Effector memory CD8-positive, alpha-beta T cell (primary cell): ENCODE measurements around the gene PLEKHG7.
A peak's percentile ranks its signal among the peaks of the same experiment; 100 is the strongest.

Experiments used
- ATAC-seq: fragments of 150-1000 bp; cut with Tn5 transposase; replicated peaks from 2 replicates; pipeline ENCODE4 v1.10.0; 2021; ENCODE audit warnings: mild to moderate bottlenecking, moderate library complexity
- DNase-seq, 3 experiments: peaks; one replicate each; pipeline ENCODE4 v3.0.0; 2021
- H3K27ac Mint-ChIP-seq, 2 donors: one replicate each; pipeline ENCODE4 v1.8.0; 2022; ENCODE audit warnings: mild to moderate bottlenecking in 2 of 2, mixed read lengths in 2 of 2, moderate library complexity in 2 of 2
- H3K27me3 Mint-ChIP-seq, 2 donors: one replicate each; pipeline ENCODE4 v1.8.0; 2022; ENCODE audit warnings: mixed read lengths in 2 of 2
- H3K36me3 Mint-ChIP-seq: one replicate; pipeline ENCODE4 v1.8.0; 2022; ENCODE audit warnings: mild to moderate bottlenecking, moderate library complexity, mixed read lengths; ENCODE audit not compliant: insufficient read depth
- H3K4me1 Mint-ChIP-seq, 2 donors: one replicate each; pipeline ENCODE4 v1.8.0; 2022; ENCODE audit warnings: low read depth in 2 of 2, mixed read lengths in 2 of 2
- H3K4me3 Mint-ChIP-seq, 2 donors: one replicate each; pipeline ENCODE4 v1.8.0; 2022; ENCODE audit warnings: mild to moderate bottlenecking in 2 of 2, mixed read lengths in 2 of 2, moderate library complexity in 2 of 2
- H3K9me3 Mint-ChIP-seq, 2 donors: one replicate each; pipeline ENCODE4 v1.8.0; 2022; ENCODE audit warnings: mixed read lengths in 2 of 2

Gene PLEKHG7

DNA sequence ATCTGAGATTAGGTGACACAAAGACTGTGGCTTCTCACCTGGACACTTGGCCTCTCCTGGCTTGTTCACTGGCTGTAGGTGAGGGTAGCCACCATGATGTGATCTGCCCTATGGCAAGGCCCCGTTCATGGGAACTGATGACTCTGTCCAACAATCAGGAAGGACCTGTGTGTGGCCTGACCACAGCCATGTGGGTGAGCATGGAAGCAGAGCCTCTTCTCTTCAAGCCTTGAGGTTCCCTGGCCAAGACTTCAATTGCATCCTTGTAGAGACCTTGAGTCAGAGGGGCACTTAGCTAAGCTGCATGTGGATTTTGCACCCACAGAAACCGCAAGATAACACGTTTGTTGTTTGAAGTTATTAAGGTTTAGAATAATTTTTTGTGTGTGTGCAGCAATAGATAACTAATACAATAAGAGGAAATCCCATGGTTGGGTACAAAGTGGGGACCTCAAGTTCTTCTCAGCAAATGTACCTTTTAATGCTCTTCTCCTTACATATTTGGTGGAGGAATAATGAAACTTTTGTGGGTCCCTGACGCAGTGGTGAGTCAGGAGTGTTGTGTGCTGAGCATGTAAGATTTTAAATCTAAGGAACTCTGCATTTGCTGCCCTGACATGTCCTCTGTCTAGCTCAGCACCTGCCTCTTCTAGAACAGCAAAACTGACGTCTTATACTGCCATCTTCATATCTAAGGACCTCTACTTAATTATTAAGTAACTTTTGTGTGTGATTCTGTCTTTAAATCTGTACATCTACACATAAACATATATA, 27.5 kb upstream of the PLEKHG7 start:
- Mint-ChIP-seq H3K4me1 (peaks cover 3 to 5% of the 10 kb centered on the region in 2 donors), H3K9me3 (no peaks in the 10 kb centered on the region), H3K4me3 (no peak overlapping the region), H3K27ac (no peak overlapping the region), H3K36me3 (no peaks in the 10 kb centered on the region), H3K27me3 (peaks cover 0 to 8% of the 10 kb centered on the region in 2 donors)
- no peak for DNase-seq
- ATAC-seq, result peak; percentile 42

DNA sequence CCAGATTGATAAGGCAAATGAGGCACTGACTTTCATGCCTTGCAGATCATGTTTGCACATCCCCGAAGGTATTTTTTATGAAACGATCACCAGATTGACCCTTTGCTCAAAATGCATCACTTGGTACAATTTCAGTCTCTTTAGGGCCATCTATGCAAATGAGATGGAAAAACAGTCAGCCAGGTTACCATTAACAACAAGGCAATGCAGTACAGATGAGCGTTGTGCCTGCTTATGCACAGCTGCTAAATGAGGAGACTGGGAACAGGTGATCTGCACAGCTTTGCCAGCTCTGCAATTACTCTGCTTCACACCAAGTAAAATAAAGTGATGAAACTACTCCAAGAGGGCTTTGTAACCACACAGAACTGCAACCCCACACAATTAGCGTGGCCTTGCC, 26.1 kb upstream of the PLEKHG7 start:
- no peak overlapping the region for H3K27ac Mint-ChIP-seq
- DNase-seq (no peak), ATAC-seq (no peak)
- peaks cover 0 to 8% of the 10 kb centered on the region in 2 donors for H3K27me3 Mint-ChIP-seq
- peaks cover 3 to 5% of the 10 kb centered on the region in 2 donors for H3K4me1 Mint-ChIP-seq
- H3K4me3 Mint-ChIP-seq, result no peak overlapping the region
- no peaks in the 10 kb centered on the region for H3K9me3 Mint-ChIP-seq
- no peaks in the 10 kb centered on the region for H3K36me3 Mint-ChIP-seq

GRCh38 chr12:92690601-92691000, 12.2 kb upstream of the PLEKHG7 start:
- Mint-ChIP-seq H3K27me3 (peaks cover 16 to 23% of the 10 kb centered on the region in 2 donors), H3K9me3 (no peaks in the 10 kb centered on the region), H3K4me3 (no peak overlapping the region), H3K36me3 (no peaks in the 10 kb centered on the region), H3K27ac (no peak overlapping the region), H3K4me1 (no peaks in the 10 kb centered on the region)
- ATAC-seq, result no peak
- no peak for DNase-seq

DNA sequence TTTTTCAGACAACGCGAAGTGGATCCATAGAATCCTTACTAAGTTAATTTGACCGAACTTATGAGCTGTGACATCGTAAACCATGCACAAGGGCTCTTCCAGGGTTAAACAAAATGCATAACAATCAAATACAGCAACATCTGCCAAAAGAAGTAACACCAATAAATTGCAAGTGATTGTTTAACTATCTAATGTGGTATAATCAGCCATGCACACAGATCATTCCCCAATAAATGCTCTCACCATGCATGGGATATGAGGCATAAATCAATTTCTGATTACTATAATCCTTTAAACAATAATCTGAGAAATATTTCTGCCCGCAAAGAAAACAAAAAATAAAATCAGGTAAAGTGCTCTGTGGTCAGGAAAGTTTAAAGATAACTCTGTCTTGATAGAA, 7.7 kb upstream of the PLEKHG7 start:
- Mint-ChIP-seq H3K36me3 (no peaks in the 10 kb centered on the region), H3K27me3 (peaks cover 0 to 6% of the 10 kb centered on the region in 2 donors), H3K4me1 (no peaks in the 10 kb centered on the region), H3K4me3 (no peak overlapping the region), H3K27ac (no peak overlapping the region), H3K9me3 (peaks cover 0 to 4% of the 10 kb centered on the region in 2 donors)
- DNase-seq, result no peak
- no peak for ATAC-seq

- H3K4me3 Mint-ChIP-seq, result no peak overlapping the region
- ATAC-seq (no peak), DNase-seq (no peak)
- peaks cover 0 to 4% of the 10 kb centered on the region in 2 donors for H3K9me3 Mint-ChIP-seq
- no peak overlapping the region for H3K27ac Mint-ChIP-seq
- H3K36me3 Mint-ChIP-seq, result no peaks in the 10 kb centered on the region
- H3K27me3 Mint-ChIP-seq, result peaks cover 0 to 6% of the 10 kb centered on the region in 2 donors
- no peaks in the 10 kb centered on the region for H3K4me1 Mint-ChIP-seq
Observed at GRCh38 chr12:92695577-92695976, 7.2 kb upstream of the PLEKHG7 start.

DNA sequence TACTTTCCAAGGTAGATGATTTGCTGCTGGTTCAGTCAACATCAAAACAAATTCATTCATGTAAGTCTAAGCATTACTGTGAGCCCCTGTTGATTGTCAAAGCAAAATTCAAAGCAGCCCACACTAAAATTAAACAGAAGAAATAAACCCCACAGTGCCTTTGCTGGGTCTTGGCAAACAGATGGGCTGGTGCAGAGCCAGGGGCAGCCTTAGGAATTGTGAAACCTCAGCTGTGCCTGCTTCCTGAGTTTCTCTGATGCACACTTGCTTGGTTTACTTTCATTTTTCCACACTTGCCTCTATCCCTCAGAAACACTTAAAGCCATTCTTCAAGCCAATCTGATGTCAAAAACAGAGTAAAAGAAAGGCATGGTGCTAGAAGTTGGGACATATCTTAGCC, 6.6 kb upstream of the PLEKHG7 start:
- no peak for ATAC-seq
- no peak for DNase-seq
- Mint-ChIP-seq H3K27ac (no peak overlapping the region), H3K9me3 (peaks cover 0 to 4% of the 10 kb centered on the region in 2 donors), H3K4me1 (no peaks in the 10 kb centered on the region), H3K4me3 (no peak overlapping the region), H3K27me3 (peaks cover 0 to 6% of the 10 kb centered on the region in 2 donors), H3K36me3 (no peaks in the 10 kb centered on the region)

- no peak overlapping the region for H3K4me3 Mint-ChIP-seq
- H3K9me3 Mint-ChIP-seq, result peaks cover 0 to 4% of the 10 kb centered on the region in 2 donors
- peaks cover 0 to 6% of the 10 kb centered on the region in 2 donors for H3K27me3 Mint-ChIP-seq
- no peak for DNase-seq
- H3K4me1 Mint-ChIP-seq, result no peaks in the 10 kb centered on the region
- ATAC-seq, result no peak
- H3K27ac Mint-ChIP-seq, result no peak overlapping the region
- H3K36me3 Mint-ChIP-seq, result no peaks in the 10 kb centered on the region
Observed at GRCh38 chr12:92698474-92698873, 4.3 kb upstream of the PLEKHG7 start.

DNA sequence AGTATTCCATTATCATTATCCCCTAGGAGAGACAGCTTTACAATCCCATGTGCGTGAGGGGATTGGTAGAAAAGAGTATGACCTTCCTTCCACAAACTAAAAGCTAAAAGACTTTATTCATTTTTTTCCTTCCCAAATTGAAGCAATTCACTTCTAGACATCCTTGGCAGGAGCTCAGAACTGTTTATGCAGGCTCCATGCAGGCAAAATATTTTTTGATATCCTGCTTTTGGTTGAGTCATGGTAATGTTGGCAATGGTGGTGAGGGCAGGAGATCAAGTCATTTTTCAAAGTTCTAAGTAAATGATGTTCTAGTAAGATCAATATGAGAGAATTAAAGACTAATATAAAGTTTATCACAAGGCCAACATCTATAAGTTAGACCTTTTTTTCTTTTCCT, 1.3 kb upstream of the PLEKHG7 start:
- Mint-ChIP-seq H3K36me3 (no peaks in the 10 kb centered on the region), H3K4me3 (no peak overlapping the region), H3K9me3 (peaks cover 0 to 4% of the 10 kb centered on the region in 2 donors), H3K27me3 (peaks cover 0 to 6% of the 10 kb centered on the region in 2 donors), H3K27ac (no peak overlapping the region), H3K4me1 (no peaks in the 10 kb centered on the region)
- ATAC-seq, result no peak
- DNase-seq, result no peak

DNA sequence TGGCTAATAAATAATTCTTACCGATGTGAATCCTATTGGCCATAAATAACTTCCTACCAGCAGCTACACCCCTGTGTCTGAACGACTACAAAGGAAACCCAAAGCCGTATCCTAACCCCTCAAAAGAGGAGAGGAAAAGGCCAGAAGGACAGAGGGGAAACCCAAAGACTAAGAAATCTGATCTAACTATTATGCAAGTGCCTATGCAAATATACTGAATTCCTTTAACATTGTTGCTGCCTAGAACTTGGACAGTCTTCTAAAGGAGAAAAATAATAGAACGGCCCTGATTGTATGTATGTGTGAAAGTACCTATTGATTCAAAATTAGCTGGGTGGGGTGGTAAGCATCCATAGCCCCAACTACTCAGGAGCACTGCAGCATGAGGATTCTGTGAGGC, 997 bp downstream of the PLEKHG7 start:
- Mint-ChIP-seq H3K27ac (no peak overlapping the region), H3K4me3 (no peak overlapping the region), H3K36me3 (no peaks in the 10 kb centered on the region), H3K4me1 (peaks cover 3 to 4% of the 10 kb centered on the region in 2 donors), H3K27me3 (peaks cover 0 to 6% of the 10 kb centered on the region in 2 donors), H3K9me3 (no peaks in the 10 kb centered on the region)
- no peak for DNase-seq
- ATAC-seq, result no peak

- no peaks in the 10 kb centered on the region for H3K9me3 Mint-ChIP-seq
- H3K36me3 Mint-ChIP-seq, result no peaks in the 10 kb centered on the region
- H3K4me3 Mint-ChIP-seq, result no peak overlapping the region
- H3K27ac Mint-ChIP-seq, result peak overlapping the region in 1 of 2 donors; percentile 45
- H3K4me1 Mint-ChIP-seq, result peaks cover 3 to 4% of the 10 kb centered on the region in 2 donors
- no peak for DNase-seq
- ATAC-seq, result no peak
- peaks cover 0 to 10% of the 10 kb centered on the region in 2 donors for H3K27me3 Mint-ChIP-seq
Observed at GRCh38 chr12:92706594-92706993, 3.8 kb downstream of the PLEKHG7 start.

DNA sequence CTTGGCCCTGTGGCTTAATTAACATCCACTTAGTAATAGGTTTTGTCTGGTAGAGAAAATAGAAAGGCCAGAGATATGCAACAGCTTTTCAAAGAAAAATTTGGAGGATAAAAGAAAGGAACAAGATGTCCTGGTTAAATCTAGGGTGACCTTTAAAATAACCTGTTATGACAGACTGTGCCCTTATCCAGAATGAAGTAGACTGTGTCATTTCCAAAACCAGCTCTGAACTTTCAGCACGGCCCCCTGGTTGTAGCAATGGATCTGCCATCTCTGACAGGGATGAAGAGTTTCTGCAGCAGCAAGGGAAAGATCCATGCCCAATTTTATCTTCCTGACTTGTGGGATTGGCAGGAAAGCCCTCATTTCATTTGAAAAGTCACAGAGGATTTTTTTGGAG, 5.1 kb downstream of the PLEKHG7 start:
- ATAC-seq, result no peak
- no peaks in the 10 kb centered on the region for H3K36me3 Mint-ChIP-seq
- H3K27ac Mint-ChIP-seq, result no peak overlapping the region
- H3K4me1 Mint-ChIP-seq, result peaks cover 3 to 4% of the 10 kb centered on the region in 2 donors
- no peak overlapping the region for H3K4me3 Mint-ChIP-seq
- no peaks in the 10 kb centered on the region for H3K9me3 Mint-ChIP-seq
- no peak for DNase-seq
- peaks cover 0 to 10% of the 10 kb centered on the region in 2 donors for H3K27me3 Mint-ChIP-seq

DNA sequence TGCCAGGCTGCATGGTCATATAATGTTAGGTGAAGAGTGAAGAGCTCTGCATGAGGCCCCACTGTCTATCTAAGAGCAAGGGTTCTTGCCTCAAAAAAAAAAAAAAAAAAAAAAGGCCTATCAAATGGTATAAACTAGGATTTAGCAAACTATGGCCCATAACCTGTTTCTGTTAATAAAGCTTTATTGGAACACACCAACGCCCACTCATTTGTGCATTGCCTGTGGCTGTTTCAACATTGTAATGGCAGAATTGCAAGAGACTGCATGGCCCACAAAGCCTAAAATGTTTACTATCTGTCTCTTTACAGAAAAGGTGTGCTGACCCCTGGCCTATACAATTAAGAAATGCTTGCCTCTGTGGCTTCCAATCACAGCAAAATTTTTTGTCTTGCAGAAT, 12.8 kb downstream of the PLEKHG7 start:
- no peak overlapping the region for H3K4me3 Mint-ChIP-seq
- no peak for ATAC-seq
- peaks cover 0 to 2% of the 10 kb centered on the region in 2 donors for H3K9me3 Mint-ChIP-seq
- H3K27me3 Mint-ChIP-seq, result peaks cover 13 to 35% of the 10 kb centered on the region in 2 donors
- no peak for DNase-seq
- H3K36me3 Mint-ChIP-seq, result no peaks in the 10 kb centered on the region
- H3K27ac Mint-ChIP-seq, result no peak overlapping the region
- no peaks in the 10 kb centered on the region for H3K4me1 Mint-ChIP-seq

DNA sequence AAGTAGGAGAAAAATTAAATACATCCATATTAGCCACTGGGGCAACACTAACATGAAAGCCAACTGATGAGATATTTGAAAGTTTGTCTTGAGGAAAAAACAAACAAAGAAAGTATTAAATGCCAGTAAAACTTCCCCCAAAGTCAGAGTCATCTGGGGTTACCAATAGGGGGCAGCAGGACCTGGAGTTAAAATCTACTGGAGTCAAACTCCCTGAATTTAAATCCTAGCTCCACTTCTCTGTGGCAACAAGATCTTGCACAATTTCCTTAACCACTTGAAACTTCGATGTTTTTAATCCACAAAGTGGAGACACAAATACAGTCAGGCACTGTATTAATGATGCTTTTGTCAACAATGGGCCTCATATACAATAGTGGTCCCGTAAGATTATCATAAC, 14.4 kb downstream of the PLEKHG7 start:
- Mint-ChIP-seq H3K27me3 (peaks cover 23 to 39% of the 10 kb centered on the region in 2 donors), H3K4me3 (no peak overlapping the region), H3K9me3 (peaks cover 0 to 2% of the 10 kb centered on the region in 2 donors), H3K4me1 (no peaks in the 10 kb centered on the region), H3K36me3 (no peaks in the 10 kb centered on the region), H3K27ac (no peak overlapping the region)
- DNase-seq (no peak), ATAC-seq (no peak)

DNA sequence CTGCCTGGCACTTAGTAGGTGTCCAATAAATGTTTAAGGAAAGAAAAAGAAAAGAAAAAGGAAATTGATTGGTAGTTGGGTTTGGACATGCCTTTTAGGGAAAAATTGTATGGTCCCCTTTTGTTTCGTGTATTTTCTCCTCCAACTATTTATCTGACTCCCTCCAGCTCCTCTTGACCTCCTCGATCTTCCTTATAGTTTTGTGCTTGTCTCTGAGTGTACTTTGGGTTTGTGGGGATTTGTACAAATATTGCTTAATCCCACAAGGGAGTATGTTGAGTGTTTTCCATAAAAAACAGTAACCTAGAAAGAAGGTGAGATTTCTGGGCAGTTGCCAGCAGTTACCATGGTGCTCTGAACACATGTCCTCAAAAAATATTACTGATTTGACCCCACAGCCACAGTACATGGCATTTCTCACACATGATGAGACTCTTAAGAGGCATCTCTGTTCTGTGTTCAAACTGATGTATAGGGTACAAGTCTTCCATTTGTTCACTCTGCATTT, 15.7 kb downstream of the PLEKHG7 start:
- Mint-ChIP-seq H3K36me3 (no peaks in the 10 kb centered on the region), H3K9me3 (no peaks in the 10 kb centered on the region), H3K27me3 (peaks cover 32 to 46% of the 10 kb centered on the region in 2 donors), H3K4me3 (no peak overlapping the region), H3K27ac (no peak overlapping the region), H3K4me1 (no peaks in the 10 kb centered on the region)
- DNase-seq, result no peak
- no peak for ATAC-seq
